MCF 10A (cell line): ENCODE data around the gene FUNDC1. TPM values are rescaled to one million over a fixed set of nuclear protein-coding genes. Genes with fewer than 3 reads are reported as not detected.
"Not testable (repeated sequence)": the region's sequence is repeated elsewhere in the genome, so short reads cannot be mapped to it uniquely, and the experiment has no call there.

Experiments
- BruUV-seq: library from RNA; stranded (reverse); fragments of 400-500 nt; replicated peaks from 2 replicates; lab custom pipeline; 2021; lab: Mats Ljungman, UMichigan
- CTCF ChIA-PET: fragments of 300-600 bp; sonication (Branson Sonifier 250); formaldehyde crosslinking; extraction: SDS; loops from one replicate; lab custom pipeline; 2021; ENCODE audit warnings: antibody characterized with exemption, inconsistent platforms; lab: Yijun Ruan, JAX
- POLR2A ChIA-PET: fragments of 300-600, 350-650 bp; sonication (Branson Sonifier 250); formaldehyde crosslinking; extraction: SDS; loops from one replicate; lab custom pipeline; 2020; ENCODE audit warnings: antibody characterized with exemption, inconsistent platforms; lab: Yijun Ruan, JAX
- DNase-seq: peaks from one replicate; pipeline ENCODE4 v3.0.0-alpha.2; 2018; ENCODE audit not compliant: unreplicated experiment
- H3K27ac Mint-ChIP-seq: one replicate; pipeline ENCODE4 v1.8.0; 2022; ENCODE audit warnings: mild to moderate bottlenecking, low read depth, mixed read lengths; ENCODE audit not compliant: unreplicated experiment
- H3K27me3 Mint-ChIP-seq: one replicate; pipeline ENCODE4 v1.8.0; 2022; ENCODE audit warnings: mixed read lengths; ENCODE audit not compliant: insufficient read depth, unreplicated experiment
- H3K36me3 Mint-ChIP-seq: one replicate; pipeline ENCODE4 v1.8.0; 2022; ENCODE audit warnings: mild to moderate bottlenecking, moderate library complexity, mixed read lengths; ENCODE audit not compliant: insufficient read depth, unreplicated experiment
- H3K4me1 Mint-ChIP-seq: one replicate; pipeline ENCODE4 v1.8.0; 2022; ENCODE audit warnings: mixed read lengths; ENCODE audit not compliant: insufficient read depth, unreplicated experiment
- H3K4me3 Mint-ChIP-seq: one replicate; pipeline ENCODE4 v1.8.0; 2022; ENCODE audit warnings: mild to moderate bottlenecking, moderate library complexity, mixed read lengths; ENCODE audit not compliant: unreplicated experiment
- H3K9me3 Mint-ChIP-seq: one replicate; pipeline ENCODE4 v1.8.0; 2022; ENCODE audit warnings: mixed read lengths; ENCODE audit not compliant: unreplicated experiment
- intact Hi-C: fragments of 100-400 bp; cut with micrococcal nuclease; formaldehyde crosslinking; loops from 2 replicates; pipeline ENCODE4 v1.14.1; 2022
- total RNA-seq: library from RNA; stranded (reverse); gene quantifications from 2 replicates; pipeline ENCODE4 v1.2.3, GENCODE V29; 2022
- TF ChIP-seq, protein P1 (sequence below): fragments of 200-600 bp; IDR thresholded peaks from one replicate; pipeline ENCODE4 v1.8.0; 2022; ENCODE audit warnings: antibody characterized with exemption, mild to moderate bottlenecking; ENCODE audit not compliant: unreplicated experiment

The FUNDC1 gene
- total RNA-seq, 1 experiment from 2014 or later: 14.7 TPM

GRCh38 chrX:44550563-44550962 lies 7.9 kb upstream of the FUNDC1 start:
- BruUV-seq: no TSS peak
- H3K4me3 Mint-ChIP-seq: no peak overlapping the region
- H3K27ac Mint-ChIP-seq: no peak overlapping the region
- no peaks in the 10 kb centered on the region for H3K4me1 Mint-ChIP-seq
- no peaks in the 10 kb centered on the region for H3K36me3 Mint-ChIP-seq
- intact Hi-C loops: no loop called here
- ChIA-PET POLR2A (no interaction called here), CTCF (no interaction called here)
- H3K9me3 Mint-ChIP-seq: no peaks in the 10 kb centered on the region
- H3K27me3 Mint-ChIP-seq: peaks cover 29% of the 10 kb centered on the region
- TF ChIP-seq, protein P1, sequence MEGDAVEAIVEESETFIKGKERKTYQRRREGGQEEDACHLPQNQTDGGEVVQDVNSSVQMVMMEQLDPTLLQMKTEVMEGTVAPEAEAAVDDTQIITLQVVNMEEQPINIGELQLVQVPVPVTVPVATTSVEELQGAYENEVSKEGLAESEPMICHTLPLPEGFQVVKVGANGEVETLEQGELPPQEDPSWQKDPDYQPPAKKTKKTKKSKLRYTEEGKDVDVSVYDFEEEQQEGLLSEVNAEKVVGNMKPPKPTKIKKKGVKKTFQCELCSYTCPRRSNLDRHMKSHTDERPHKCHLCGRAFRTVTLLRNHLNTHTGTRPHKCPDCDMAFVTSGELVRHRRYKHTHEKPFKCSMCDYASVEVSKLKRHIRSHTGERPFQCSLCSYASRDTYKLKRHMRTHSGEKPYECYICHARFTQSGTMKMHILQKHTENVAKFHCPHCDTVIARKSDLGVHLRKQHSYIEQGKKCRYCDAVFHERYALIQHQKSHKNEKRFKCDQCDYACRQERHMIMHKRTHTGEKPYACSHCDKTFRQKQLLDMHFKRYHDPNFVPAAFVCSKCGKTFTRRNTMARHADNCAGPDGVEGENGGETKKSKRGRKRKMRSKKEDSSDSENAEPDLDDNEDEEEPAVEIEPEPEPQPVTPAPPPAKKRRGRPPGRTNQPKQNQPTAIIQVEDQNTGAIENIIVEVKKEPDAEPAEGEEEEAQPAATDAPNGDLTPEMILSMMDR: no peak
- no peak for DNase-seq

DNA sequence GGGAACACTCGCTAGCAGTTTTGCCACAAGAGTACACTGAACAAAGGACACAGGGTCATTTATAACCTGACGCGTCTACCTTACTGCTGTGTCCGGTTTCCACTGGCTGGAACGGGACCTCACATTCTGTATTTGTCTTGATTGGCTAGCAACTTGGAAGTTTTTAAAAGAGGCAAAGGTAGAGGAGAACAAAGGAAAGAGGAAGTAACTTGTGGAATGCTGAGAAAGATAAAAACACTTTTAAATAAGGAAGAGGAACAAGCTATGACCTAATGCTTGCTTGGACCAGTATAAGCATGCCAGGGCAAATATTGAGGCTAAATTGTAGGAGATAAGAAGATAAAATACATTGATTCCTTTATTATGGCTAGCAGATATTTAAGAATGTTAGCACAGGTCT lies 2.8 kb upstream of the FUNDC1 start:
- H3K27me3 Mint-ChIP-seq: peaks cover 41% of the 10 kb centered on the region
- H3K9me3 Mint-ChIP-seq, H3K4me1 Mint-ChIP-seq, CTCF ChIA-PET, BruUV-seq, DNase-seq, H3K36me3 Mint-ChIP-seq, H3K4me3 Mint-ChIP-seq, H3K27ac Mint-ChIP-seq, POLR2A ChIA-PET: not testable (repeated sequence)
- intact Hi-C loops: loop anchor here (10.0 kb wide), 1 partner anchor 591 kb away; no protein-coding TSS in a partner anchor

DNA sequence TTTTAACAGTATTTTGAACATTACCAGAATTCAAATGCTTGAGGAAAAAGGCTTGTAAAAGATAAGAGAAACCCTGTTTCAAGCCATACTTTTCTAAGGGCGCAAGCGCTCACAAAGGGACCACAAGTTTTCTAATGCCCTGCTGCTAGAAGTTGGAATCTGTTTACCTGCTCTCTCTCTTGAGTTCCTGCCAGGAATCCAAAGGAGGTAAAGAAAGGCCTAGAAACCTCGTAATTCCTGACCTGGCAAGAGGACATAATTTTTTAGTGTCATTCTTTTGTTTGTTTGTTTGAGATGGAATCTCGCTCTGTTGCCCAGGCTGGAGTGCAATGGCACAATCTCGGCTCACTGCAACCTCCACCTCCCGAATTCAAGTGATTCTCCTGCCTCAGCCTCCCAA lies 1.4 kb upstream of the FUNDC1 start:
- Mint-ChIP-seq H3K27ac (no peak overlapping the region), H3K27me3 (peaks cover 56% of the 10 kb centered on the region), H3K9me3 (no peaks in the 10 kb centered on the region), H3K4me3 (no peak overlapping the region), H3K4me1 (peaks cover 8% of the 10 kb centered on the region), H3K36me3 (no peaks in the 10 kb centered on the region)
- ChIA-PET CTCF (no interaction called here), POLR2A (no interaction called here)
- DNase-seq: no peak
- TF ChIP-seq, protein P1: no peak
- BruUV-seq: no TSS peak
- intact Hi-C loops: loop anchor here (10.0 kb wide), 1 partner anchor 589 kb away; no protein-coding TSS in a partner anchor

GRCh38 chrX:44536198-44536597 lies 6.5 kb downstream of the FUNDC1 start:
- Mint-ChIP-seq H3K36me3 (peaks cover 37% of the 10 kb centered on the region), H3K9me3 (peaks cover 6% of the 10 kb centered on the region), H3K27me3 (peaks cover 38% of the 10 kb centered on the region), H3K4me1 (peaks cover 2% of the 10 kb centered on the region), H3K4me3 (no peak overlapping the region), H3K27ac (no peak overlapping the region)
- no TSS peak for BruUV-seq
- TF ChIP-seq, protein P1: no peak
- intact Hi-C loops: no loop called here
- POLR2A ChIA-PET: no interaction called here
- DNase-seq: no peak
- CTCF ChIA-PET: no interaction called here

DNA sequence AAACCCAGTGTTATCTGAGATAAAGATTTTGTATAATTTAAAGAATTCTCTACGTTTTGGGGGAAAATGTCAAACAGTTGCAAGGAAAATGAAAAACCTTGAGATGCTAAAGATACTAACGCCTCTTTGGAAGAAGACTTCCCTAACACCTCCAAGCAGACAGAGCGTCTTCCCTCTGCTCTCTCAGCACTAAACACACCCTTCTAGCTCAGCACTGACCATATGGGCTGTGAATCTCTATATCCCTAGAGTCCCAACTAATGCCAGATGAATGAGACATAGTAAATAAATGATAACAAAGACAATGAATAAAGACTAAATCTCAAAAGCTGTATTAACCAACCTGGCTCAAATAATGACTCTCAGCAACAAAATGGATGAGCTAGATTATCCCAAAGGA lies 13.3 kb downstream of the FUNDC1 start:
- intact Hi-C loops: no loop called here
- DNase-seq: no peak
- H3K9me3 Mint-ChIP-seq: peaks cover 8% of the 10 kb centered on the region
- no peaks in the 10 kb centered on the region for H3K4me1 Mint-ChIP-seq
- peaks cover 32% of the 10 kb centered on the region for H3K36me3 Mint-ChIP-seq
- H3K27me3 Mint-ChIP-seq: peaks cover 43% of the 10 kb centered on the region
- POLR2A ChIA-PET: no interaction called here
- no peak overlapping the region for H3K27ac Mint-ChIP-seq
- TF ChIP-seq, protein P1: no peak
- no TSS peak for BruUV-seq
- H3K4me3 Mint-ChIP-seq: no peak overlapping the region
- CTCF ChIA-PET: no interaction called here
